ENCODE measurements around the gene RAB6B. TPM values are rescaled to one million over a fixed set of nuclear protein-coding genes. Genes with fewer than 3 reads are reported as not detected.

The RAB6B gene
- total RNA-seq, 3 donors from 2014 or later = 0.15 to 0.63 (median 0.26) TPM

DNA sequence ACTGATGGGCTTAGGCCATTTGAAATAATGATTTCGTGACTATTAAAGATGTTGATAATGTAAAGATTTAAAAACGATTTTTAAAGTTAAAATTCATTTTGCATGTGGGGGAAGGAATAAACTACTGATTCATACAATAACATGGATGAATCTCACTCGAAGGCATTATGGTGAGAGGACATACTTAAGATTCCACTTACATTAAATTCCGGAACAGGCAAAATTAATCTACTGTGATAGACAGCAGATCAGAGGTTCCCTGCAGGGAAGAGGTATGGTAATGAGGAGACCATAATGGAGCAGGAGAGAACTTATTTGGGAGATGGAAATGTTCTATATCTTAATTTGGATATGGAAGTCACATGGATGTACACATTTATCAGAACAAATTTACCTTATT is 28.4 kb upstream of the RAB6B start:
- H3K4me1 Mint-ChIP-seq (ENCODE audit: low read depth) = peaks cover 8% of the 10 kb centered on the region
- peaks cover 11% of the 10 kb centered on the region for H3K27me3 Mint-ChIP-seq (ENCODE audit: low read depth)
- ATAC-seq = no peak

DNA sequence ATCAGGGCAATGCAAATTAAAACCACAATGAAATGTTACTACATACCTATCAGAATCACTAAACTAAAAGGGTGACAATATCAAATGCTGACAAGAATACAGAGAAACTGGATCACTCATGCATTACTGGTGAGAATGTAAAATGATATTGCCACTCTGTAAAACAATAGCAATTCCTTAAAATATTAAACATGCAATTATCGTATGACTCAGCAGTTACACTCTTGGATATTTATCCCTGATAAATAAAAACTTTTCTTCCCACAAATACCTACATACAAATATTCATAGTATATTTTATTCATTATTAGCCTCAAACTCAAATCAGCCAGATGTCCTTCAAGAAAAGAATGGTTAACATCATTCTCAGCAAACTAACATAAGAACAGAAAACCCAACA is 25.9 kb upstream of the RAB6B start:
- Mint-ChIP-seq H3K9me3 (peaks cover 4% of the 10 kb centered on the region), H3K4me1 (ENCODE audit: low read depth) (no peaks in the 10 kb centered on the region)
- no peak for ATAC-seq

More for the DNA sequence above, 28.4 kb upstream of the RAB6B start:
- no peak overlapping the region for H3K4me3 Mint-ChIP-seq
- H3K9me3 Mint-ChIP-seq = no peaks in the 10 kb centered on the region
- DNase-seq = no peak
- H3K36me3 Mint-ChIP-seq (ENCODE audit: insufficient read depth) = no peaks in the 10 kb centered on the region

DNA sequence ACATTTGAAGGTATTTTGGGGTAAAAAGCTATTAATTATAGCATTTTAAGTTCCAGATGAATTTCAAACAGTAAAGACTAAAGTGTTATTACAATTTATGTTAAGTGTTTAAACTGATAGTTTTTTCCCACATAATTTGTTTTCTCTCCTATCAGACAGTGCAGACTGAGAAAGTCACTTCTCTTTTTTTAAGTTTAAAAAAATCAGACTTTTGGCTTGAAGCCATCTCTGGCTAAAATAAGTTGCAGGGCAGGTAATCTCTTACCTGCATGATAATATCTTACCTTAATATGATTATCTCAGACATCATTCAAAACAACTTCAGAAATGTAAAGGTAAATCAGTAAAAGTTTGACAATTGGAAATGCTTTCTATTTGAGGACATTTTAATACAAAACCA is 21.5 kb upstream of the RAB6B start:
- no peaks in the 10 kb centered on the region for H3K36me3 Mint-ChIP-seq (ENCODE audit: insufficient read depth)
- DNase-seq = no peak
- no peak overlapping the region for H3K4me3 Mint-ChIP-seq
- no peak for ATAC-seq
- no peaks in the 10 kb centered on the region for H3K4me1 Mint-ChIP-seq (ENCODE audit: low read depth)
- peaks cover 4% of the 10 kb centered on the region for H3K9me3 Mint-ChIP-seq
- peaks cover 26% of the 10 kb centered on the region for H3K27me3 Mint-ChIP-seq (ENCODE audit: low read depth)

More for the DNA sequence above, 25.9 kb upstream of the RAB6B start:
- Mint-ChIP-seq H3K27me3 (ENCODE audit: low read depth) (peaks cover 14% of the 10 kb centered on the region), H3K36me3 (ENCODE audit: insufficient read depth) (no peaks in the 10 kb centered on the region), H3K4me3 (no peak overlapping the region)
- DNase-seq = no peak

DNA sequence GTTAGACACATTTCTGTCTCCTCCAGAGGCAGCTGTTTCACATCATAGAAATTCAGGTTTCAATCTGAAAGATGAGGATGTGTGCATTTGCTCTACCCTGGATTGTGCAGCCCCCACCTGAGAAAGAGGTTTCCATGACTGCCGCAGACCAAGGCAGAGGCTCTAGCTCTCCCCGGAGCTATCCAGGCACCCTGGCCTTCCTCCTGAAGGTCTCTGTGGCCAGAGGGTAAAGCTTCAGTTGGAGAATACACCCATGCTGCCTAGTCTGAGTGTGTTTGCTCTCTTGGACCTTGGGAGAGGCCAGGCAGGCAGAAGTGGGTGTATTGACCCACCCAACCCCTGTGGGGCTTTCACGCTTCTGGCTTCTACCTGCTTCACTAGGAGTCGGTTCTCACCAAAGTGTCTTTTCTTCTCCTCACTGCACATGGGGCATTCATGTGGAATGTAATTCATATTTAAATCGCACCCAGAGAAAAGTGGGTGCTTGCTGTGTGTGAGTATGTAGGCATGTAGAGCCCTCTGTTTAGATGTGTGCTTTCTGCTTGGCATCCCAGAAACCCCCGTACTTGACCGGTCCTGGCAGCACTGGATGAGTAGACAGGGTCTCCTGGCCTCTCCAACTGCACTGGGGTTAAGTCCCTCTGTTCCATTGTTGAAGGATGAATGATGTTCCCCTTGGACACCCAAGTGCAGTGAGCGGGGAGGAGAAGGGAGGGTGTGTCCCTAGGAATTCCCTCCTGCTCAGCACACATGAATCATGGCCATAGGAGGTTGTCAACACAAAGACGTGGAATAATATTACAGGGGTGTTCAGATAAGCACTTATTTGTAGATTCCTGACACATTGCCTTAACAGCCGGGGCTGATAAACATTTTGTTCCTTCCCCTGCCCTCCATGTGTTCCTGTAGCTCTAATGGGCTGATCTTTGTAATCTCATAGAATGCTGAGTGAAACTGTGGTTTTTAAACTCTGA is 20.3 kb upstream of the RAB6B start:
- Mint-ChIP-seq H3K27me3 (ENCODE audit: low read depth) (peaks cover 26% of the 10 kb centered on the region), H3K4me1 (ENCODE audit: low read depth) (no peaks in the 10 kb centered on the region), H3K36me3 (ENCODE audit: insufficient read depth) (no peaks in the 10 kb centered on the region), H3K4me3 (no peak overlapping the region), H3K9me3 (peaks cover 4% of the 10 kb centered on the region)
- DNase-seq (no peak), ATAC-seq (no peak)

DNA sequence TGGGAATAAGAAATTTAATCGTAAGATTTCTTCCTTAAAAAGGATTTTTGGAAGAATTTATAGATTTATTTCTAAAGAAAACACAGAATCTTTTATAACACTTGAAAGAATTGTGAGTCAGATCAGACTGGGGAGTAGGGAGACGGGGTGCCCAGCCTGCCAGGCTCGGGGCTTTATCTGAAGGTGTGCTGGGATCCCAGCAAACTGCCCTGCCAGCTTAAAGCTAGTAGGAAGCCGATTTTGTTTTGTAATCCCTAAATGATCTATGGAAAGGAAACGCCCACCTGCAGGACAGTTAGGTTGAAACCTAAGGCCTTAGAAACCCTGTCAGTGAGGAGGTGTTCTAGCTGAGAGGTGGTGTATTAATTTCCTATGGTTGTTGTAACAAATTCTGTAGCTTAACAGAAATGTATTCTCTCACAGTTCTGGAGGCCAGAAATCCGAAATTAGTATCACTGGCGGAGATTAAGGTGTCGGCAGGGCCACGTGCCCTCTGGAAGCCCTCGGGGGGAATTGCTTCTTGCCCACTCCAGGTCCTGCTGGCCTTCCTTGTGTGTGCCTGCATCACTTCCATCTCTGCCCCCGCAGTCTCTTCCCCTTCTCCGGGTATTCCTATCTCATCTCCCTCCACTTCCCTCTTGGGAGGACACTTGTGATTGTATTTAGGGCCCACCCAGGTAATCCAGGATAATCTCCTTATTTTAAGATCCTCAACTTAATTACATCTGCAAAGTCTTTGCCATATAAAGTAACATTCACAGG is 19.3 kb upstream of the RAB6B start:
- no peak for DNase-seq
- H3K4me3 Mint-ChIP-seq = no peak overlapping the region
- ATAC-seq = no peak
- no peaks in the 10 kb centered on the region for H3K4me1 Mint-ChIP-seq (ENCODE audit: low read depth)
- peaks cover 4% of the 10 kb centered on the region for H3K9me3 Mint-ChIP-seq
- H3K36me3 Mint-ChIP-seq (ENCODE audit: insufficient read depth) = no peaks in the 10 kb centered on the region
- H3K27me3 Mint-ChIP-seq (ENCODE audit: low read depth) = peaks cover 26% of the 10 kb centered on the region

DNA sequence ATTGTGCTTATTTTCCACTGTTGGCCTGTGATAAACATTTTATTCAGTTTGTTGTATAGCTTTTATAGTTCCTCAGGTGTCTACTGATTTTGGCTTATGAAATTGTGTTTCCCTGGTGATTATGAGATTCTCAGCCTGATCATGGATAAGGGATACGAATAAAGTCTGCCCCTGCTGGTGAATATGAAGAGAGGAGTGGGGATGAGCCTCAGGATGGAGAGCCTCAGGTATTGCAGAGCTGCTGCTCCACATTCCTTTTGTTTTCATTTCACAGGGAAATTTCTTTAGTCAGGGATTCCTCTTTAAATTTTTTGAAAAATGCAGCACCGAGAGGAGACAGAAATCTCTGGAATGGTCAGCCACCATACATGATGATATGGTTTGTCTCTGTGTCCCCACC is 14.7 kb upstream of the RAB6B start:
- Mint-ChIP-seq H3K4me1 (ENCODE audit: low read depth) (no peaks in the 10 kb centered on the region), H3K9me3 (no peaks in the 10 kb centered on the region), H3K4me3 (no peak overlapping the region), H3K36me3 (ENCODE audit: insufficient read depth) (no peaks in the 10 kb centered on the region), H3K27me3 (ENCODE audit: low read depth) (peaks cover 21% of the 10 kb centered on the region)
- no peak for ATAC-seq
- DNase-seq = no peak

DNA sequence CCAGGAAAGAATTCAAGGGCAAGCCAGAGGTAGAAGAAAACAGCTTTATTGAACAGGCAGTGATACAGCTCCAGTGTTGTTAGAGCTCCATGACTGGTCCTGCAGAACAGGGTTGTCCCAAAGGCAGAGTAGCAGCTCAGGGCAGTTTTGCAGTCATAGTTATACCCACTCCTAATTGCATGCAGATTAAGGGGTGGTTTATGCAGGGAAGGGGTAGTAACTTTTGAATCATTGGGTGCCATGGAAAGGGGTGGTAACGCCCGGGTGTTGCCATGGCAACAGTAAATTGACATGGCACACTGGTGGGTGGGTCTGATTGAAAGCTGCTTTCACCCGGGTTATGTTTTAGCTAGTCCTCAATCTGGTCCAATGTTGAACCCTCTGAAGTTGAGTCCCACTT is 9.7 kb upstream of the RAB6B start:
- H3K36me3 Mint-ChIP-seq (ENCODE audit: insufficient read depth) = no peaks in the 10 kb centered on the region
- peaks cover 7% of the 10 kb centered on the region for H3K9me3 Mint-ChIP-seq
- DNase-seq (no peak), ATAC-seq (no peak)
- no peaks in the 10 kb centered on the region for H3K4me1 Mint-ChIP-seq (ENCODE audit: low read depth)
- no peak overlapping the region for H3K4me3 Mint-ChIP-seq
- peaks cover 17% of the 10 kb centered on the region for H3K27me3 Mint-ChIP-seq (ENCODE audit: low read depth)

DNA sequence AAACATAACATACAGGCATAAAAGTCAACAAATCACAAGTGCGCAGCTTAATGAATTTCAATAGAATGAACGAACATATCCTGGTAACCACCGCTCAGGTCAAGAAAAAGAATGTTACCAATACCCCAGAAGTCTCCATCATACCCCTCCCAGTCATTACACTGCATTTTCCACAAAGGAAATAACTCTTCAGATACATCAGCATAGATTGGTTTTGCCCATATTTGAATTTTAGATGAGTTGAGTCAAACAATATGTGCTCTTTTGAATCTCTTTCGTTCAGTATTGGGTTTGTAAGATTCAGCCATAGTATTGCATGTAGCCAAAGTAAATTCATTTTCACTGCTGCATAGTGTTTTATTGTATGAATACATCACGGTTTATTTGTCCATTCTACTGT is 6.2 kb upstream of the RAB6B start:
- ATAC-seq (no peak), DNase-seq (no peak)
- peaks cover 1% of the 10 kb centered on the region for H3K4me1 Mint-ChIP-seq (ENCODE audit: low read depth)
- peaks cover 7% of the 10 kb centered on the region for H3K9me3 Mint-ChIP-seq
- no peaks in the 10 kb centered on the region for H3K36me3 Mint-ChIP-seq (ENCODE audit: insufficient read depth)
- H3K27me3 Mint-ChIP-seq (ENCODE audit: low read depth) = peaks cover 25% of the 10 kb centered on the region
- H3K4me3 Mint-ChIP-seq = no peak overlapping the region

DNA sequence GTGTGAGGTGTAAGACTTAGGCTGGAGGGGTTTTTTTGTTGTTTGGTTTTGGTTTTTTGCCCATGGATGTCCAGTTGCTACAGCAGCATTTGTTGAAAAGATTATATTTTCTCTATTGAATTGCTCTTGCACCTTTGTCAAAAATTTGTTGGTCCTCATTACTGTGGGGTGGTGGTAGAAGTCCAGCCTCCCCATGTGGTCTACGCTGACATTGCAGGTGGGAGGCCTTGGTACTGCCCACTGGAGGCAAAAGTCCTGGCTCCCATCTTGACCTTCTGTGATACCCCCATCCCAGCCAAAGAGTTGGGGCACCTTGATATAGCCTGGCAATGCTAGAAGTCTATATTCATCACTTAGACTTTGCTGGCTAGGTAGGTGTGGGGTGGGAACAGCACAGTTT is 5.4 kb upstream of the RAB6B start:
- no peak for ATAC-seq
- peaks cover 7% of the 10 kb centered on the region for H3K9me3 Mint-ChIP-seq
- H3K27me3 Mint-ChIP-seq (ENCODE audit: low read depth) = peaks cover 32% of the 10 kb centered on the region
- H3K4me1 Mint-ChIP-seq (ENCODE audit: low read depth) = peaks cover 2% of the 10 kb centered on the region
- no peak overlapping the region for H3K4me3 Mint-ChIP-seq
- no peaks in the 10 kb centered on the region for H3K36me3 Mint-ChIP-seq (ENCODE audit: insufficient read depth)
- no peak for DNase-seq

DNA sequence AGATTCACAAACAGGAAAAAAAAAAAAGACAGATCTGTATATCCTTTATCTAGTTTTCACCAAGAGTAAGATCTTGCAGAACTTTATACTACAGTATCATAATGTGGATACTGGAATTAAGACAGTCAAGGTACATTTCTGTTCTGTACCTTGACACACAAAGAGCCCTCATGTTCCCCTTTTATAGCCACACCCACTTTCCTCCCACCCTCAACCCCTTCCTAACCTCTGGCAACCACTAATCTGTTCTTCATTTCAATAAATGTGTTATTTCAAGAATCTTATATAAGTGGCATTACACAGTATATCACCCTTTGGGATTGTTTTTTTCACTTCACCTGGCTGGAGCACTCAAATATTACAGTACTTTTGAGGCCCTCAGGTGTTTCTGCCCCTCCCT is 3.6 kb upstream of the RAB6B start:
- ATAC-seq (no peak), DNase-seq (no peak)
- no peak overlapping the region for H3K4me3 Mint-ChIP-seq
- H3K27me3 Mint-ChIP-seq (ENCODE audit: low read depth) = peaks cover 33% of the 10 kb centered on the region
- peaks cover 7% of the 10 kb centered on the region for H3K9me3 Mint-ChIP-seq
- no peaks in the 10 kb centered on the region for H3K36me3 Mint-ChIP-seq (ENCODE audit: insufficient read depth)
- H3K4me1 Mint-ChIP-seq (ENCODE audit: low read depth) = peaks cover 4% of the 10 kb centered on the region

DNA sequence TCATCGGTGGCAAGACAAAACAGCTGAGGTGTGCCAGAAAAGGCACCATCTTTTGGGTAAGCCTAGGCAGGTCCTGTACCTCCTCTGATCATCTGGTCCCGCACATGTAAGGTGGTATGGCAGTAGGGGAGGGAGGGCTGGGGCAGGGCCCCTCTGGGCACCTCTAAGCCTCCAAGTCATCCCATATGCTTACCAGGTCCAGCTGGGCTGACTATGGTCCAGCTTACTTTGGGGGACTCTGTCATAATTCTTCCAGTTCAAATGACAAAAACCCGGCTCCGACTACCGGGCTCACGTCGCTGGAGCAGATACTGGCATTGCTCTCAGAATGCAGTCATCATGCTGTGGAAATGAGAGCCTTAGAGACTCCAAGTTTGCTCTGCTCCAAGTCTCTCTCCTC is 1.9 kb upstream of the RAB6B start:
- no peaks in the 10 kb centered on the region for H3K36me3 Mint-ChIP-seq (ENCODE audit: insufficient read depth)
- peaks cover 1% of the 10 kb centered on the region for H3K9me3 Mint-ChIP-seq
- DNase-seq (no peak), ATAC-seq (no peak)
- peaks cover 4% of the 10 kb centered on the region for H3K4me1 Mint-ChIP-seq (ENCODE audit: low read depth)
- peaks cover 43% of the 10 kb centered on the region for H3K27me3 Mint-ChIP-seq (ENCODE audit: low read depth)
- no peak overlapping the region for H3K4me3 Mint-ChIP-seq

DNA sequence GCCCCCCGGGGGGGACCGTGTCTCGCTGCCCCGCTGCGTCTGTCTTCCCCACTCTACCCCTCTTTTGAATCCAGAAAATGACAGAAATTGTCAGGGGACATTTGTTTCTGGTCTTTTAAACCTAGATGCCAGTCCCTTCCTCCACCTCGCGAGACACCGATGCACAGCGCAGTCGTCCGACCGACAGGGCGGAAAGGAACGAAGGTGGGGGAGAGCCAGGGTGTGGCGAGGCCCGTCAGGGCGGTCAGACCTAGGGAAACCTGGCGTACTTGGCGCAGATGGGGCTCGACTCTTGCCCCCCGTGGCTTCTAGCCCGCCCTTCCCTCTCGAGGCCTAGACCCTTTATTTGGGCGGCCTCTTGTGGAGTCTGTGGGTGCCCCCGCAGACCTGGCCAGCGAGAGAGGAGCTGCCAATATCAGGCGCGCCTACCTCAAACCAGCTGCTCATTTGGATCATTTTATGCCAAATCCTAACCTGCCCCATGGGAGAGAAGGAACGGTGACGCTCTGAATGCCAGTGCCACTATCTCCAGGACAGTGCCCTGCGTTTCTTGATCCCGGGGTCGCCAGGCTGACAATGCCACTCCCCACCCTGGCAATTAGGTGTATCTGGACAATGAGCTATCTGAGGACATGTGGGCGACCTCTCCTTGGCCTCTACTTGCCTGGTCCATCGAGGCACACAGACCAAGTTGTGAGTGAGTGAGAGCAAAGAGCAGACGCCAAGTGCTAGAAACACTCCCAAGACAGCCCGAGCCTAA is 500 bp upstream of the RAB6B start:
- peaks cover 48% of the 10 kb centered on the region for H3K27me3 Mint-ChIP-seq (ENCODE audit: low read depth)
- H3K4me1 Mint-ChIP-seq (ENCODE audit: low read depth) = peaks cover 4% of the 10 kb centered on the region
- no peaks in the 10 kb centered on the region for H3K9me3 Mint-ChIP-seq
- ATAC-seq = peak; percentile 31 to 37
- DNase-seq = no peak
- H3K36me3 Mint-ChIP-seq (ENCODE audit: insufficient read depth) = no peaks in the 10 kb centered on the region
- H3K4me3 Mint-ChIP-seq = peak overlapping the region; percentile 61

DNA sequence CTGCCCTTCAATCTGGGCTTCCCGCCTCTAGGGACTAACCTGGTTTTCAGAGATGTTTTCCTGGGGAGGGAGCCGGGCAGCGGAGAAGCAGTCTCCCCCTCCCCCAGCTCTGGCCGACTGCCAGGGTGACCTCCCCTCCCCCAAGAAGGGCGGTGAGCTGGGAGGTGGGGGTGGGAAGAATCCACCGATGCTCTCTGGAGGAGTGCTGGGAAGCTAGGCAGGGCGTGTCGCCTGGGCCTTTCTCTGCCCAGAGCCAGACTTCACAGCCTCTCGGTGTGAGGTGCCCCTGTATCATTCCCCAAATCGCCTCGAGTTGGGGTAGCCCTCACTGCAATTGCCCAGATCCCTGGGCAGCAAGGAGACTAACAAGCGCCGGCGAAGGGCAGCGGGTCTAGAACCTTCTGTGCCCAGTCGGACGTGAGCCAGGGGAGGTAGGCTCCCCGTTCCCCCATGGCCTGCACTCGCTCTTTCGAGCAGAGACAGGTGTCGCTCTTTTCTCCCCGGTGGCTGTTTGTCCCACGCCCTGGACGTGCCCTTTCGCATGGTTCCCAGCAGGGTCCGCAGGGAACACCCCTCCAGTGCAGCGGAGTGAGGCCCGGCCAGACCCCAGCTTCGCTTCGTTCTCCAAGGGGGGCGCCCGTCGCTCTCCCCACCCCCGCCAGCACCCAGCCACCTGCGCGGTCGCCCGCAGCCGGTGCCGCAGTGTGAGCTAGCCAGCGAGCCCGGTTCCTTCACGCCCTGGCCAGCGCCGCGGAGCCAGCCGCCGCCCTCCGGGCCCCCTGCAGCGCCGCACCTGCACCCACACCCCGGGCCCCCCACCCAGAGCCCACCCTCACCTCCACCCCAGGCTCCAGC is 1.1 kb downstream of the RAB6B start:
- DNase-seq = no peak
- Mint-ChIP-seq H3K4me3 (no peak overlapping the region), H3K36me3 (ENCODE audit: insufficient read depth) (no peaks in the 10 kb centered on the region), H3K9me3 (no peaks in the 10 kb centered on the region), H3K4me1 (ENCODE audit: low read depth) (peaks cover 4% of the 10 kb centered on the region), H3K27me3 (ENCODE audit: low read depth) (peaks cover 46% of the 10 kb centered on the region)
- no peak for ATAC-seq

Data from activated T-cell treated with anti-CD3 and anti-CD28 coated beads, Interleukin-2, amount 50 U/mL, for 4 hours (primary cell).